Mucosa of stomach (tissue), 1 donor: ENCODE data around the gene GINS2.

Experiments used
- H3K27me3 ChIP-seq: one replicate; pipeline ENCODE4 v1.7.0; 2013; ENCODE audit warnings: mild to moderate bottlenecking, low read length; ENCODE audit not compliant: control insufficient read depth, insufficient read depth
- H3K36me3 ChIP-seq: one replicate; pipeline ENCODE4 v1.7.0; 2013; ENCODE audit warnings: low read length; ENCODE audit not compliant: control insufficient read depth, insufficient read depth
- H3K4me1 ChIP-seq: one replicate; pipeline ENCODE4 v1.7.0; 2013; ENCODE audit warnings: mild to moderate bottlenecking, low read length; ENCODE audit not compliant: control insufficient read depth, insufficient read depth
- H3K4me3 ChIP-seq: one replicate; pipeline ENCODE4 v1.7.0; 2013; ENCODE audit warnings: low read length
- H3K9ac ChIP-seq: one replicate; pipeline ENCODE4 v1.7.0; 2013; ENCODE audit warnings: mild to moderate bottlenecking, low read length, moderate library complexity
- H3K9me3 ChIP-seq: one replicate; pipeline ENCODE4 v1.7.0; 2013; ENCODE audit warnings: mild to moderate bottlenecking, low read length, moderate library complexity; ENCODE audit not compliant: control insufficient read depth
- donor health status: Pancreatic carcinoma.

Gene GINS2

GRCh38 chr16:85697431-85697830 lies 8.7 kb upstream of the GINS2 start:
- H3K36me3 ChIP-seq = no peaks in the 10 kb centered on the region
- no peak overlapping the region for H3K4me3 ChIP-seq
- no peak overlapping the region for H3K9ac ChIP-seq
- peaks cover 26% of the 10 kb centered on the region for H3K27me3 ChIP-seq
- H3K9me3 ChIP-seq = no peaks in the 10 kb centered on the region
- peaks cover 9% of the 10 kb centered on the region for H3K4me1 ChIP-seq

- H3K27me3 ChIP-seq = peaks cover 26% of the 10 kb centered on the region
- H3K9ac ChIP-seq = no peak overlapping the region
- peaks cover 9% of the 10 kb centered on the region for H3K4me1 ChIP-seq
- no peak overlapping the region for H3K4me3 ChIP-seq
- H3K36me3 ChIP-seq = no peaks in the 10 kb centered on the region
- H3K9me3 ChIP-seq = no peaks in the 10 kb centered on the region
Observed at GRCh38 chr16:85696781-85697180, 8.0 kb upstream of the GINS2 start.

GRCh38 chr16:85695196-85696128 lies 6.7 kb upstream of the GINS2 start:
- Histone ChIP-seq H3K27me3 (peaks cover 31% of the 10 kb centered on the region), H3K4me1 (peaks cover 9% of the 10 kb centered on the region)

GRCh38 chr16:85690469-85691064 lies 1.8 kb upstream of the GINS2 start:
- no peak overlapping the region for H3K4me3 ChIP-seq
- no peaks in the 10 kb centered on the region for H3K9me3 ChIP-seq
- H3K4me1 ChIP-seq = peaks cover 12% of the 10 kb centered on the region
- H3K9ac ChIP-seq = no peak overlapping the region
- no peaks in the 10 kb centered on the region for H3K36me3 ChIP-seq
- peaks cover 19% of the 10 kb centered on the region for H3K27me3 ChIP-seq

More at GRCh38 chr16:85695196-85696128, 6.7 kb upstream of the GINS2 start:
- H3K4me3 ChIP-seq = no peak overlapping the region
- H3K9me3 ChIP-seq = no peaks in the 10 kb centered on the region
- no peak overlapping the region for H3K9ac ChIP-seq
- H3K36me3 ChIP-seq = no peaks in the 10 kb centered on the region

GRCh38 chr16:85689950-85690320 lies 1.2 kb upstream of the GINS2 start:
- Histone ChIP-seq H3K27me3 (peaks cover 13% of the 10 kb centered on the region), H3K9me3 (no peaks in the 10 kb centered on the region), H3K9ac (no peak overlapping the region), H3K4me3 (no peak overlapping the region), H3K4me1 (peaks cover 12% of the 10 kb centered on the region), H3K36me3 (no peaks in the 10 kb centered on the region)

- no peak overlapping the region for H3K9ac ChIP-seq
- no peak overlapping the region for H3K4me3 ChIP-seq
Observed at GRCh38 chr16:85689285-85689949, 663 bp upstream of the GINS2 start.

GRCh38 chr16:85687651-85688471 lies 893 bp downstream of the GINS2 start:
- Histone ChIP-seq H3K36me3 (no peaks in the 10 kb centered on the region), H3K9ac (no peak overlapping the region), H3K4me3 (no peak overlapping the region), H3K4me1 (peaks cover 12% of the 10 kb centered on the region), H3K27me3 (peaks cover 13% of the 10 kb centered on the region), H3K9me3 (no peaks in the 10 kb centered on the region)

More at GRCh38 chr16:85689285-85689949, 663 bp upstream of the GINS2 start:
- peaks cover 12% of the 10 kb centered on the region for H3K4me1 ChIP-seq
- peaks cover 13% of the 10 kb centered on the region for H3K27me3 ChIP-seq
- H3K9me3 ChIP-seq = no peaks in the 10 kb centered on the region
- H3K36me3 ChIP-seq = no peaks in the 10 kb centered on the region

GRCh38 chr16:85686912-85687591 lies 1.7 kb downstream of the GINS2 start:
- Histone ChIP-seq H3K27me3 (peaks cover 13% of the 10 kb centered on the region), H3K9ac (no peak overlapping the region), H3K36me3 (no peaks in the 10 kb centered on the region), H3K4me1 (peaks cover 12% of the 10 kb centered on the region), H3K4me3 (no peak overlapping the region), H3K9me3 (no peaks in the 10 kb centered on the region)

GRCh38 chr16:85685251-85685650 lies 3.5 kb downstream of the GINS2 start:
- H3K9ac ChIP-seq = no peak overlapping the region
- H3K4me1 ChIP-seq = peaks cover 11% of the 10 kb centered on the region
- peaks cover 8% of the 10 kb centered on the region for H3K27me3 ChIP-seq
- no peak overlapping the region for H3K4me3 ChIP-seq
- H3K36me3 ChIP-seq = no peaks in the 10 kb centered on the region
- H3K9me3 ChIP-seq = no peaks in the 10 kb centered on the region

- Histone ChIP-seq H3K9me3 (no peaks in the 10 kb centered on the region), H3K27me3 (no peaks in the 10 kb centered on the region), H3K4me3 (no peak overlapping the region), H3K9ac (no peak overlapping the region), H3K36me3 (no peaks in the 10 kb centered on the region), H3K4me1 (no peaks in the 10 kb centered on the region)
Observed at GRCh38 chr16:85683363-85683762, 5.4 kb downstream of the GINS2 start.

- Histone ChIP-seq H3K4me3 (no peak overlapping the region), H3K27me3 (no peaks in the 10 kb centered on the region), H3K9ac (no peak overlapping the region), H3K9me3 (no peaks in the 10 kb centered on the region), H3K4me1 (no peaks in the 10 kb centered on the region), H3K36me3 (no peaks in the 10 kb centered on the region)
Observed at GRCh38 chr16:85682516-85682915, 6.2 kb downstream of the GINS2 start.
